Lung (tissue), 12 donors: ENCODE measurements around the gene LGR6. TPM values are rescaled to one million over a fixed set of nuclear protein-coding genes. Genes with fewer than 3 reads are reported as not detected.
"Not testable (repeated sequence)": the region's sequence is repeated elsewhere in the genome, so short reads cannot be mapped to it uniquely, and the experiment has no call there.

ENCODE experiments used
- ATAC-seq: fragments of 200-7000 bp; cut with Tn5 transposase; one replicate; pipeline ENCODE4 v1.9.1; 2020; ENCODE audit warnings: moderate number of reproducible peaks; ENCODE audit not compliant: insufficient read depth, low FRiP score
- DNase-seq, 3 donors: peaks; one replicate each; pipeline ENCODE4 v3.0.0-alpha.2; 2013 to 2017
- H3K27ac ChIP-seq, 2 donors: one replicate each; pipeline ENCODE4 v1.5.1; 2013; ENCODE audit warnings: mild to moderate bottlenecking in 2 of 2, moderate library complexity in 2 of 2, control low read depth in 1 of 2, inconsistent platforms in 1 of 2, low read depth in 1 of 2, low read length in 1 of 2
- H3K27me3 ChIP-seq, 3 donors: one replicate each; pipeline ENCODE4 v1.5.1; 2013; ENCODE audit warnings: low read length in 2 of 3; ENCODE audit not compliant: control insufficient read depth in 3 of 3, insufficient read depth in 3 of 3
- H3K36me3 ChIP-seq, 4 donors: one replicate each; pipeline ENCODE4 v1.5.1; 2013; ENCODE audit warnings: low read length in 4 of 4, mild to moderate bottlenecking in 1 of 4, moderate library complexity in 1 of 4; ENCODE audit not compliant: control insufficient read depth in 4 of 4, insufficient read depth in 4 of 4
- H3K4me1 ChIP-seq, 5 donors: one replicate each; pipeline ENCODE4 v1.5.1; 2013; ENCODE audit warnings: low read length in 5 of 5, mild to moderate bottlenecking in 2 of 5, moderate library complexity in 1 of 5; ENCODE audit not compliant: control insufficient read depth in 5 of 5, insufficient read depth in 5 of 5
- H3K4me3 ChIP-seq: one replicate; pipeline ENCODE4 v1.5.1; 2013; ENCODE audit warnings: mild to moderate bottlenecking, control low read depth, moderate library complexity
- H3K9ac ChIP-seq, 2 donors: one replicate each; pipeline ENCODE4 v1.5.1; 2013; ENCODE audit warnings: low read length in 2 of 2, control low read depth in 1 of 2; ENCODE audit not compliant: insufficient read depth in 1 of 2
- H3K9me3 ChIP-seq, 4 donors: one replicate each; pipeline ENCODE4 v1.5.1; 2013; ENCODE audit warnings: low read length in 3 of 4, mild to moderate bottlenecking in 1 of 4, moderate library complexity in 1 of 4; ENCODE audit not compliant: control insufficient read depth in 4 of 4, insufficient read depth in 3 of 4
- CTCF ChIP-seq: IDR thresholded peaks from 2 replicates; pipeline ENCODE4 v1.5.1; 2012; ENCODE audit warnings: mild to moderate bottlenecking; ENCODE audit errors: control extremely low read depth, extremely low read depth
- WGBS, 2 donors: extraction: QIAGEN DNeasy Blood & Tissue Kit; methylation state at CpG; one replicate each; pipeline ENCODE4 v1.1.7; 2013; 5-methylcytosine and 5-hydroxymethylcytosine counted together
- polyA plus RNA-seq, 2 donors: library from polyadenylated mRNA; stranded (reverse); fragments of 200-250 nt; gene quantifications; one replicate each; pipeline ENCODE4 v1.2.1, GENCODE V29; 2013
- total RNA-seq, 2 donors: library from RNA; depleted of rRNA in 1 of 2; stranded (reverse); fragments of >200 nt in 1 of 2; gene quantifications; one replicate each; pipeline ENCODE4 v1.2.1, GENCODE V29; 2014 to 2021
- donor health status: control.
- donor health status: control.
- donor health status: Bipolar disorder and iron deficiency.
- donor health status: healthy.
- donor health status: DM: yes; HTN: yes; CAD: no.

LGR6 gene
- total and polyA plus RNA-seq, 4 donors: 0.57 to 4.1 (median 1.3) TPM

- H3K36me3 ChIP-seq: no peaks in the 10 kb centered on the region
- no peaks in the 10 kb centered on the region for H3K9me3 ChIP-seq
- no peaks in the 10 kb centered on the region for H3K4me1 ChIP-seq
- ATAC-seq: no peak
- no peak for DNase-seq
- 93 to 94% methylated on average over 28 to 29 of the region's 29 CpGs for WGBS, 2 donors
- no peak overlapping the region for H3K4me3 ChIP-seq
- H3K9ac ChIP-seq: no peak overlapping the region
- no peak overlapping the region for H3K27ac ChIP-seq
- no peaks in the 10 kb centered on the region for H3K27me3 ChIP-seq
- no peak for TF ChIP-seq CTCF
These were observed 16.4 kb upstream of the LGR6 start for GRCh38 chr1:202176949-202177927.

GRCh38 chr1:202179828-202180750, 13.5 kb upstream of the LGR6 start:
- Histone ChIP-seq H3K27ac (no peak overlapping the region), H3K27me3 (no peaks in the 10 kb centered on the region), H3K9me3 (peaks cover 0 to 1% (median 0%) of the 10 kb centered on the region in 4 donors), H3K9ac (no peak overlapping the region), H3K4me1 (no peaks in the 10 kb centered on the region), H3K36me3 (no peaks in the 10 kb centered on the region), H3K4me3 (no peak overlapping the region)
- TF ChIP-seq CTCF: no peak
- DNase-seq (no peak), ATAC-seq (no peak)
- 81 to 87% methylated on average over 19 of the region's 19 CpGs for WGBS, 2 donors

GRCh38 chr1:202180751-202181139, 12.9 kb upstream of the LGR6 start:
- not testable (repeated sequence) for H3K9me3 ChIP-seq, DNase-seq, H3K27ac ChIP-seq, H3K4me3 ChIP-seq, H3K36me3 ChIP-seq, H3K27me3 ChIP-seq, H3K9ac ChIP-seq, H3K4me1 ChIP-seq, ATAC-seq
- WGBS, 2 donors: 59 to 80% methylated on average over 2 of the region's 2 CpGs

- H3K4me1 ChIP-seq: no peaks in the 10 kb centered on the region
- no peaks in the 10 kb centered on the region for H3K36me3 ChIP-seq
- no peak for DNase-seq
- no peak overlapping the region for H3K9ac ChIP-seq
- no peak for ATAC-seq
- no peak overlapping the region for H3K27ac ChIP-seq
- WGBS, 2 donors: 83 to 95% methylated on average over 7 of the region's 7 CpGs
- H3K4me3 ChIP-seq: no peak overlapping the region
- TF ChIP-seq CTCF: no peak
- peaks cover 0 to 1% (median 0%) of the 10 kb centered on the region in 4 donors for H3K9me3 ChIP-seq
- H3K27me3 ChIP-seq: no peaks in the 10 kb centered on the region
These were observed 12.0 kb upstream of the LGR6 start for GRCh38 chr1:202181586-202181985.
